Motor neuron (in vitro differentiated cells): ENCODE results near the gene ALDH5A1. TPM values are rescaled to one million over a fixed set of nuclear protein-coding genes. Genes with fewer than 3 reads are reported as not detected.

Experiments used
- ATAC-seq, 8 experiments: fragments of 200-7000 bp; cut with Tn5 transposase; replicated peaks in 6 of 8; 2 replicates each; pipeline ENCODE4 v1.8.0; 2021; ENCODE audit warnings: mild to moderate bottlenecking in 8 of 8, moderate library complexity in 8 of 8
- H3K27ac ChIP-seq, 2 donors: fragments of 250-450 bp; sonication (Bioruptor Pico); 2 replicates each; pipeline ENCODE4 v1.9.0; 2021; ENCODE audit warnings: antibody characterized with exemption in 2 of 2, mild to moderate bottlenecking in 2 of 2, moderate library complexity in 1 of 2
- H3K4me1 ChIP-seq, 2 donors: fragments of 250-450 bp; sonication (Bioruptor Pico); replicated peaks in 1 of 2; 2 replicates each; pipeline ENCODE4 v1.6.1; 2021; ENCODE audit warnings: antibody characterized with exemption in 2 of 2, mild to moderate bottlenecking in 2 of 2, moderate library complexity in 1 of 2
- H3K4me3 ChIP-seq, 5 donors: fragments of 250-450 bp; sonication (Bioruptor Pico); 2 replicates each; pipeline ENCODE4 v1.9.0; 2021; ENCODE audit warnings: antibody characterized with exemption in 5 of 5, mild to moderate bottlenecking in 5 of 5, moderate library complexity in 4 of 5
- WGBS, 10 experiments: fragments of 450-650 bp; shearing (Covaris generic); methylation state at CpG; one replicate each; pipeline ENCODE4 v1.0.0; 2022; 5-methylcytosine and 5-hydroxymethylcytosine counted together
- in situ Hi-C, 9 experiments: fragments of 400-800 bp; cut with MboI; loops; one replicate each; pipeline ENCODE4 v1.15.0; 2021; ENCODE audit warnings: low sequenced_read_pairs in 9 of 9, low pct_unique_long_range_greater_than_20kb in 2 of 9; ENCODE audit not compliant: unreplicated experiment in 9 of 9
- total RNA-seq, 8 experiments: library from RNA; unstranded; fragments of 300-600 nt; gene quantifications; 2 replicates each; pipeline versions ENCODE4 v1.2.3 to v1.2.4, GENCODE V29; 2022

Gene ALDH5A1
- total RNA-seq = 10 to 100 TPM in 5 of 8 experiments, 1 to 10 TPM in 2, under 1 TPM in 1; 0.25 to 32.4 (median 12.9) TPM

GRCh38 chr6:24494821-24495795, at the start of gene ALDH5A1:
ALDH5A1 (plus strand) TSS chr6:24494969; CDS start chr6:24494997, 28 bp downstream.
- Histone ChIP-seq H3K4me1 (peaks cover 8 to 10% of the 10 kb centered on the region in 2 donors), H3K4me3 (peak within 1 kb of the TSS; percentile 49 to 75 (median 56)), H3K27ac (peak within 1 kb of the TSS; percentile 77 to 83)
- peak; percentile 87 to 92 (median 90) for ATAC-seq
- WGBS, 10 experiments = 0 to 24% (median 5%) methylated on average over 1 to 12 of the region's 93 CpGs; no CpG with 5 or more reads in 3 of the 10 experiments
- in situ Hi-C loops = no loop called here

GRCh38 chr6:24445704-24446103, 49.1 kb upstream of the ALDH5A1 start:
- no peak overlapping the region for H3K4me3 ChIP-seq
- H3K4me1 ChIP-seq = no peaks in the 10 kb centered on the region
- WGBS, 10 experiments = 25 to 100% (median 80%) methylated on average over 1 to 2 of the region's 4 CpGs; no CpG with 5 or more reads in 7 of the 10 experiments
- no peak overlapping the region for H3K27ac ChIP-seq
- no peak for ATAC-seq
- in situ Hi-C loops = loop anchor here in 1 of 9 experiments (25.0 kb wide), 1 partner anchor 242 kb away; no protein-coding TSS in a partner anchor

DNA sequence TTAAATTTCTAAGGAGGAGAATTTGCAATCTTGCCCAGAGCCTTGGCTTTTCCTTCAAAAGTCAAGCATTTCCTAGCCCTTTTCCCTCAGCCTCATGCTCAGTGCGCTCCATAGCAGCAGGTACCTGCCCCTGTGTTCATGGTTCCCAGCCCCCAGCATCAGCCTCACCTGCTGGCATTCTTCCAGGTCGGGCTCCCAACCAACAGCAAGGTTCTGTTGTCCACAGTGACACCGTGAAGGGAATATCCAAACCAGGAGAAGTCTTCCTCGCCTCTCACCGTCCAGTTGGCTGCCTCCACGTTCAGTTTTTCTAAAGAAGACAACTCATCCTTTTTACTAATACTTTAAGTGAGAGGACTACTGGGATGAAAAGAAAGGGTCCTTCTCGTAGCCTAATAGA, 48.1 kb upstream of the ALDH5A1 start:
- 0 to 100% (median 81%) methylated on average over 1 to 7 of the region's 7 CpGs; no CpG with 5 or more reads in 1 of the 10 experiments for WGBS, 10 experiments
- H3K4me3 ChIP-seq = no peak overlapping the region
- H3K27ac ChIP-seq = no peak overlapping the region
- in situ Hi-C loops = loop anchor here in 1 of 9 experiments (25.0 kb wide), 1 partner anchor 241 kb away; no protein-coding TSS in a partner anchor
- no peak for ATAC-seq
- no peaks in the 10 kb centered on the region for H3K4me1 ChIP-seq

DNA sequence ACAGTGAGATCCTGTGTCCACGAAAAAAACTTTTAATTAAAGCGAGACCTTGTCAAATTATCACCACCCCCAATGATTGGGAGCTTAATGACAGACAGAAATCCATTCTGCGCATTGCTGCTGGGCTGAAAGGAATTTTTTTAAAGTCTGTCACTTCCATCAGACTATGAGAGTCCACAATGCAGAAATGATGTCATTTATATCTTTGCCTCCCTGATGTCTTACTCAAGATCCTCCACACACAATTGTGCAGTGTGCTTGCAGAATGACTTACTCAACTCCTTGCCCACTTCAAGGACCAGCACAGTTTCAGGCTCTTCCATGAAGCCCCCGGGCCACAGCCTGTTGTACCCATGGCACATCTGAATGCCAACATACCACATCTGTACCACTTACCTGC, 46.4 kb upstream of the ALDH5A1 start:
- in situ Hi-C loops = loop anchor here in 1 of 9 experiments (25.0 kb wide), 1 partner anchor 239 kb away; no protein-coding TSS in a partner anchor
- no peak for ATAC-seq
- no peak overlapping the region for H3K4me3 ChIP-seq

DNA sequence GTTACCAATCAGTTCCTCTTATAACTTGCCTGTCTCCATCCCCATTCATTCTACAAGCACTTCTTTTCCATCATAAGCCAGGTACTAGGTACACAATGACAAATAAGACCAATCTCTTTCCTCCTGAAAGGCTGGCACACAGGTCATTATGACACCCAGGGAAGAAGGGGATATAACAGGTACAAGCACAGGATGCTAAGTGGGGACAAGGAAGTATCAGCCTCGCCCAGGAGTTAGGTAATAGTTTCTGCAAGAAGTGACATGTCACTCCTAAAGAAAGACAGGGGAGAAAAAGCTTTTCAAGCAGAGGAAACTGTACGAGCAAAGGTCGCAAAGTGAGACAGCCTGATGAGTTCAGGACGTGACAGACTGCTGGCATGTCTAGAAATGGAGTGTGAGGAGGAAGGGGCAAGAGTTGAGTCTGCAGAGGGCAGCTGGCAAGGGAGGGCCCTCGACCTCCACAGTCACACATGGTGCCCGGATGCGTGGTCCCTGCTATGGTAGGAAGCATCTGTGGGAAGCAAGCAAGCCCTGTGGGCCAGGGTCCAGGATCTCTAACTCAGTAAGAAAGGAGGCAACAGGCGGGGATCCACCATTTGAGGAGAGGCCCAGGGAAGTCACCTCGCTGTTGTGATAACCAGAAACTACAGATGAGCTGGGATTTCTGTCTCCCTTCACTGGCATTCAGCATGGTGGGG, 45.8 kb upstream of the ALDH5A1 start:
- 27 to 82% (median 64%) methylated on average over 2 to 8 of the region's 9 CpGs for WGBS, 10 experiments
- Histone ChIP-seq H3K27ac (no peak overlapping the region), H3K4me1 (no peaks in the 10 kb centered on the region), H3K4me3 (no peak overlapping the region)
- ATAC-seq = no peak
- in situ Hi-C loops = loop anchor here in 1 of 9 experiments (25.0 kb wide), 1 partner anchor 238 kb away; no protein-coding TSS in a partner anchor

More for the DNA sequence above, 46.4 kb upstream of the ALDH5A1 start:
- Histone ChIP-seq H3K4me1 (no peaks in the 10 kb centered on the region), H3K27ac (no peak overlapping the region)
- WGBS, 10 experiments = 0 to 85% (median 40%) methylated on average over 1 to 4 of the region's 4 CpGs; no CpG with 5 or more reads in 1 of the 10 experiments

DNA sequence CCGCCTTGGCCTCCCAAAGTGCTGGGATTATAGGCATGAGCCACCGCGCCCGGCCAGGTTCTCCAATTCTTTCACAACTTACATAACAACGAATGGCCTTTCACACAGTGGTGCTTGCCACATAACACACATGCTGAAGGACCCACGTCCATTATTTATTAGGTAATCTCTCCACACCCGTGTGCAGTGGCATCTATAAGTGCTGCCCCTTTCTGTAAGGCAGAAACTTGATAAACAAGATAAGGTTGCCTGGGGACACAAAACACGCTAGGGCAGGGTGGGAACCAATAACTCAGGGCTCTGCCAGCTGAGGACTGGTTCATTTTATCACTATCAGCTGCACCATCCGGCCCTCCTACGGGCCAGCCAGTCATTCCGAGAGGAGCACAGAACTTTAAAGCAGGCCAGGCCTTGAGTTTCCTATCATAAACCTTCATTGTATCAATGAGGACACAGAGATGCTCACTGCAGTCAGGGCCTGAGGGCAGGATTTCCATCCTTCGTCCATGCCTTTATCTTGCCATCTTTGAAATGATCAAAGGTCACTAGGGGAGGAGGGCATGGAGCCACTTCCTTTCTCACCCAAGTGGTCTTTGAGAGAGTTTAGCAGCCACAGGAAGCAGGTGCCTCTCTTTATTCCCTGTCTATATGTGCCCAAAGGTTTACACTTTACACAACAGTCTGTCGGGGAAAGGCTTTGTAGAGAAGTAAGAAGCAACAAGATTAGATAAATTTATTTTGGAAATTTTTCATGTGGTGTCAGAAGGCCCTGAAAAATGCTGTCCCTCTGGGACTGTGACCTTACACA, 43.0 kb upstream of the ALDH5A1 start:
- no peak overlapping the region for H3K27ac ChIP-seq
- ATAC-seq = no peak
- H3K4me3 ChIP-seq = no peak overlapping the region
- no peaks in the 10 kb centered on the region for H3K4me1 ChIP-seq
- in situ Hi-C loops = no loop called here
- 58 to 100% (median 87%) methylated on average over 2 to 10 of the region's 13 CpGs; no CpG with 5 or more reads in 1 of the 10 experiments for WGBS, 10 experiments

GRCh38 chr6:24453921-24454320, 40.8 kb upstream of the ALDH5A1 start:
- in situ Hi-C loops = no loop called here
- Histone ChIP-seq H3K4me1 (no peaks in the 10 kb centered on the region), H3K4me3 (no peak overlapping the region), H3K27ac (no peak overlapping the region)
- WGBS, 10 experiments = 50 to 100% (median 93%) methylated on average over 1 to 7 of the region's 10 CpGs; no CpG with 5 or more reads in 4 of the 10 experiments
- ATAC-seq = no peak

DNA sequence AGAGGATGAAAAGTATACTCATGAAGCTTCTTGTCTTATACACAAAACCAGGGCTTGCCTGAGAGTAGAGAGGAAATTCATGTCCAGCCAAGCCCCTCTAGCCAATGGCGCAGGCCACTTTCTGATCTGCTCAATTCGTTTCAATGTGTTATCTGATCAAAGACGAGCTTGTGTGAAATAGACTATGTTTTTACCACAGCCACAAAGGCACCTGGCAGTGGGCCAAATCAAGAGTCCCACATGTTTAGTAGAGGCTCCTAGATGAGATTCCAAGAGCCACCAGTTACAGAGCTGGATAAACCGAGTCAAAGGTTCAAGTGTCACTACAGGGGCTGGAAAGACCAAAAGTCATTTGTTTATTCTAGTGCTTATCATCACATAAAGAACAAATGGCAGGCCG, 40.3 kb upstream of the ALDH5A1 start:
- ATAC-seq = no peak
- Histone ChIP-seq H3K27ac (no peak overlapping the region), H3K4me1 (no peaks in the 10 kb centered on the region), H3K4me3 (no peak overlapping the region)
- in situ Hi-C loops = no loop called here
- WGBS, 10 experiments = 25 to 100% (median 80%) methylated on average over 1 to 4 of the region's 5 CpGs

GRCh38 chr6:24455061-24455460, 39.7 kb upstream of the ALDH5A1 start:
- no peak for ATAC-seq
- in situ Hi-C loops = no loop called here
- WGBS, 10 experiments = 17 to 100% (median 67%) methylated on average over 1 to 4 of the region's 4 CpGs; no CpG with 5 or more reads in 3 of the 10 experiments

DNA sequence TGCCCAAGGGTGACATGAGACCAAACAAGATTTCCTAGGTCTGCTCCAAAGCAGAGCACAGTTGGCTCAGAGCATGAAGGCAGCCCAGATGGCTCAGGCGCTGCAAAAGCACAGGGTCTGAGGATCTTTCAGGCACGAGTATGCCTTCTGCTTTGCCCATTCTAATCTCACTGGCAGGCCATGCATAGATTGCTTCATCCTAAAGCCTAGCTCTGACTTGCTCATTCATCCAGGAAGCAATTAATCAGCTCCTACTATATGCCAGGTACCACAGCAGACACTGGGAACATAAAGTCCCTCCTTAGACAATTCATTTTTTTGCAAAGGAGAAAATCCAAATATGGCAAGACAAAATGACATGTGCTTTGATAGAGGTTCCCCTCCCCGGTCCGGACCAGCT, 36.6 kb upstream of the ALDH5A1 start:
- no peak for ATAC-seq
- no peak overlapping the region for H3K4me3 ChIP-seq
- WGBS, 10 experiments = 23 to 100% (median 57%) methylated on average over 1 to 4 of the region's 4 CpGs; no CpG with 5 or more reads in 5 of the 10 experiments
- in situ Hi-C loops = no loop called here
- no peak overlapping the region for H3K27ac ChIP-seq
- no peaks in the 10 kb centered on the region for H3K4me1 ChIP-seq

More at GRCh38 chr6:24455061-24455460, 39.7 kb upstream of the ALDH5A1 start:
- H3K4me3 ChIP-seq = no peak overlapping the region
- H3K4me1 ChIP-seq = no peaks in the 10 kb centered on the region
- no peak overlapping the region for H3K27ac ChIP-seq

DNA sequence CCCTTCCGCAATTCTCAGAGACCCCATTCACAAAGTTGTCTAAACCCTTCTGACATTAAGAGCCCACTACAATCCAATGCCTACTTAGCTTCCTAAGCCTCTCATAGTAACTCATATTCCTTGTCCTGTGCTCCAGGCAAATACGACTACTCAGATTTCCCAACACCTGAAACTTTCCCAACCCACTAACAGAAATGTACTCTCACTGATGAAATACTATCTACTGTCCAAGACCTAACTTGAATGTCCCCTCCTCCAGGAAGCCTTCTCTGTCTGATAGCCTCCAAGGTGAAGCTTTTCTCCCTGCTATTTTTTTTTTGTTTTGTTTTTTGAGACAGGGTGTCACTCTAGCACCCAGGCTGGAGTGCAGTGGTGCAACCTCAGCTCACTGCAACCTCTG, 35.8 kb upstream of the ALDH5A1 start:
- no peak for ATAC-seq
- in situ Hi-C loops = no loop called here
- WGBS, 10 experiments = 0 to 100% (median 90%) methylated on average over 1 to 2 of the region's 2 CpGs; no CpG with 5 or more reads in 1 of the 10 experiments
- Histone ChIP-seq H3K27ac (no peak overlapping the region), H3K4me3 (no peak overlapping the region), H3K4me1 (no peaks in the 10 kb centered on the region)

DNA sequence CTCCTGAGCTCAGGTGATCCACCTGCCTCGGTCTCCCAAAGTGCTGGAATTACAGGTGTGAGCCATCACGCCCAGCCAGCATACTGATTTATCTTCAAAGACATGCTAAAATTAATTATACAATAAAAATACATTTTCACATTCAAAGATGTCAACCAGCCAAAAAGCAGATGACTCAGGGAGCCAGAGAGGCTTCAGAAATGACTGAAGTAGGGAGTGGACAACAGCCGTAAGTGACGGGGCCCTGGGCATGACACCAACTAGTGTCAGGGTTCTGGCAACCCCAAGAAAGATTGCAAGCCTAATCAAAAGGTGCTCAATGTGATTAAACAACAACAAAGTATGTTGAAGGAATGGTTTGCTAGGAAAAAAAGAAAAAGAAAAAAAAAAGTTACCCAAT, 33.8 kb upstream of the ALDH5A1 start:
- Histone ChIP-seq H3K27ac (no peak overlapping the region), H3K4me3 (no peak overlapping the region), H3K4me1 (no peaks in the 10 kb centered on the region)
- ATAC-seq = no peak
- WGBS, 10 experiments = 26 to 91% (median 86%) methylated on average over 2 to 4 of the region's 4 CpGs; no CpG with 5 or more reads in 5 of the 10 experiments
- in situ Hi-C loops = no loop called here
